DMS 273 treated with DMSO at 0.1 percent for 48 hours (cell line): ENCODE measurements around the gene NTMT1.

ENCODE experiments used
- DNase-seq: peaks from one replicate; lab custom pipeline; 2025; lab: John Stamatoyannopoulos, UW

NTMT1 gene

GRCh38 chr9:129637102-129637501 lies 11.1 kb downstream of the NTMT1 start:
- DNase-seq, result no peak

- no peak for DNase-seq
These were observed 11.9 kb downstream of the NTMT1 start for GRCh38 chr9:129637673-129638439.

- DNase-seq, result no peak
These were observed 13.2 kb downstream of the NTMT1 start for GRCh38 chr9:129639034-129639630.

GRCh38 chr9:129639756-129640085 lies 13.8 kb downstream of the NTMT1 start:
- no peak for DNase-seq

GRCh38 chr9:129640086-129640870 lies 14.3 kb downstream of the NTMT1 start:
- DNase-seq, result no peak

GRCh38 chr9:129640871-129641749 lies 15.1 kb downstream of the NTMT1 start:
- DNase-seq, result no peak

GRCh38 chr9:129641750-129642585 lies 16.0 kb downstream of the NTMT1 start, which contains the start of gene ASB6:
Gene ASB6, minus strand, starts transcription at chr9:129642151. Its CDS starts 152 bp downstream, at chr9:129641999.
- peak; percentile 72 for DNase-seq

GRCh38 chr9:129643706-129644105 lies 17.7 kb downstream of the NTMT1 start:
- no peak for DNase-seq

- DNase-seq, result no peak
These were observed 18.4 kb downstream of the NTMT1 start for GRCh38 chr9:129644365-129644764.

- DNase-seq, result no peak
These were observed 18.9 kb downstream of the NTMT1 start for GRCh38 chr9:129644902-129645301.

- DNase-seq, result no peak
These were observed 20.3 kb downstream of the NTMT1 start for GRCh38 chr9:129646252-129646651.

- no peak for DNase-seq
These were observed 20.7 kb downstream of the NTMT1 start for GRCh38 chr9:129646654-129647053.

GRCh38 chr9:129647635-129648034 lies 21.7 kb downstream of the NTMT1 start:
- no peak for DNase-seq

GRCh38 chr9:129648092-129648763 lies 22.3 kb downstream of the NTMT1 start:
- no peak for DNase-seq

GRCh38 chr9:129648764-129649115 lies 22.8 kb downstream of the NTMT1 start:
- no peak for DNase-seq

GRCh38 chr9:129649726-129650679 lies 24.0 kb downstream of the NTMT1 start:
- DNase-seq, result no peak

GRCh38 chr9:129650680-129651235 lies 24.8 kb downstream of the NTMT1 start:
- DNase-seq, result no peak

- no peak for DNase-seq
These were observed 28.0 kb downstream of the NTMT1 start for GRCh38 chr9:129653823-129654553.
